Activated CD4-positive, alpha-beta T cell treated with anti-CD3 and anti-CD28 coated beads, Interleukin-10, Interleukin-2, amounts not matched to agents 100 ng/mL and 50 ng/mL, durations not matched to agents 16 hours and 8 hours (primary cell): ENCODE results near the gene DLG2.

Experiments used
- DNase-seq: peaks from one replicate; pipeline ENCODE4 v3.0.0-alpha.2; 2020

DLG2 gene

GRCh38 chr11:83523676-83524075 is 2103.5 kb downstream of the DLG2 start:
- DNase-seq, result no peak

GRCh38 chr11:83522911-83523310 is 2104.2 kb downstream of the DLG2 start:
- no peak for DNase-seq

GRCh38 chr11:83521647-83522596 is 2105.2 kb downstream of the DLG2 start:
- DNase-seq, result no peak

GRCh38 chr11:83520849-83521248 is 2106.3 kb downstream of the DLG2 start:
- DNase-seq, result no peak

DNA sequence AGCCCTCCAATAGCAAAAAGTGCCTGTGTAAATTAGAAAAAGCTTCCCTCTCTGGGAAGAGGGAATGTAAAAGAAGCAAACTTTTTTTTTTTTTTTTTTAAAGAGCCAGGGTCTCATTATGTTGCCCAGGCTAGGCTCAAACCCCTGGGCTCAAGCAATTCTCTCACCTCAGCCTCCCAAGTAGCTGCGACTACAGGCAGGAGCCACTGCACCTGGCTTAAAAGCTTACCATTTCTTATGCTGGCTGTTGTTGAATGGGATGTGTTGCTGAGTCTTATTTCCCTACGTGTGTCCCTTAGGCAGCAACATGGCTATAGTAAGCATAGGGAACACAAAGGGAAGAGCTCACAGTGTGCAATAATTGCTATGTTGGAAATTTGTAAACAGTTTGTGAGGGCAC is 2115.5 kb downstream of the DLG2 start:
- DNase-seq, result no peak

GRCh38 chr11:83510530-83511460 is 2116.3 kb downstream of the DLG2 start:
- no peak for DNase-seq

GRCh38 chr11:83508804-83509203 is 2118.3 kb downstream of the DLG2 start:
- DNase-seq, result no peak

DNA sequence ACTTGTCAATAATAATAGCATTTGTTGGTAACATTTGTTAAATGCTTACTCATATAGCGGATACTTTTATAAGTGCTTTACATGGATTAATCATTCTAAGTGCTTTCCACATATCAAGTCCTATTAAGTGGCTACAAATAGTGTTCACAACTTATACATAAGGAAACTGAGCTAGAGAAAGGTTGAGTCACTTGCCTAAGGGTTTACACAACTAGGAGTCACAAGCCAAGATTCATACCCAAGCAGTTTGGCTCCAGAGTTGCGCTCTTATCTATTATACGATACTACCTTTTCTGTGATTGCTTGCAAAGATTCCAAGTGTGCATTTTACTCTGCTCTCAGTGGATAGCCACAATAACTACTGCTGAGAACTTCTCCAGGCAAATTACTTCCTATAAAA is 2125.1 kb downstream of the DLG2 start:
- DNase-seq, result no peak

GRCh38 chr11:83493917-83494316 is 2133.2 kb downstream of the DLG2 start:
- DNase-seq, result no peak

DNA sequence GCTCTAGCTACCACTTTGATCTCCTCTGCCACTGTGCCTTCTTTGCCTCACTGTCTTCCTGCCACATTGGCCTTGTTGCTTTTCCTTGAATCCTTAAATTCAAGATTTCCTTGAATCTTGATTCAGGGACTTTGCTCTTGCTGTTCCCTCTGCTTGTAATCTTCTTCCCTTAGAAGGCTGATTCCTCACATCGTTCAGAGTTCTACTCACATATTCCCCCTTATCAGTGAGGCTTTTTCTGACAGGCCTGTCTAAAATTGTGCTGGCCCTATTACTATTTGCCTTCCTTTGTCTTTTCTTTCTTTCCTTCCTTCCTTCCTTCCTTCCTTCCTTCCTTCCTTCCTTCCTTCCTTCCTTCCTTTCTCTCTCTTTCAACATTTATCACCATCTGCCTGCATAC is 2134.1 kb downstream of the DLG2 start:
- DNase-seq, result no peak

- no peak for DNase-seq
Observed at GRCh38 chr11:83483808-83484207, 2143.3 kb downstream of the DLG2 start.

DNA sequence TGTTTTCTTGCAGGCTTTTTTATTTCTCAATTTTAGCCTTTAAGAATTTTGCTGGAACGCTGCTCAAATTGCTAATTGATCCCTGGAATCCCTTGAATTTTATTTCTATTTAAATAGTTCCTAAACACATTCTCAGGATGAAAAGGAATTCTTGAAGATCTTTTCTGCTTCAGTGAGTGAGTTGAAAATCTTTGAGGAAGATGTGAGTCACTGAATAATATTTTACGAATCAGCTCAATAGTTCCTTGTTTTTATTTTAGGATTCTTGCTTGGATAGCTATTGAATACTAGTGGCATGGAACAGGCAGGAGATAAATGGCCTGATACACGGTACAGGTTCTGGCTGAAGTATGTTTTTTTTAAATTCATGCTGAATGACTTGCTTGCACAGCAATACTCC is 2146.3 kb downstream of the DLG2 start:
- no peak for DNase-seq

DNA sequence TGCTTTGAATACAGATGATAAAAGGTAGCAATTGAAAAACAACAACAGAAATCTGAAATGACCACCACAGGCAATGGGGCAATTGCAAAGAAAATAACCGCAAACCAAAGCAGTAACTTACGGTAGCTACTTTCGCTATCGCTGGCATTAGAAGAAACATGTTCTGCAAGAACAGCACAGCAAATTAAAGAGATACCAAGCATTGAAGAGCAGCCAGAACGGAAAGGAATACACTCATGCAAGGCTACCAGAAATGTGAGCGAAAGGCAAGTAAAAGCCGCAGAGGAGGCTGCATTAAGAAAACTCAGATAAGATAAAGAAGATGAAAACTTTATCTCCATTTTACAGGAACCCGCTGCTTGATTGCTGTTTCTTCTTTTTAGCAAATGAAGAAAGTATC is 2146.9 kb downstream of the DLG2 start:
- no peak for DNase-seq

DNA sequence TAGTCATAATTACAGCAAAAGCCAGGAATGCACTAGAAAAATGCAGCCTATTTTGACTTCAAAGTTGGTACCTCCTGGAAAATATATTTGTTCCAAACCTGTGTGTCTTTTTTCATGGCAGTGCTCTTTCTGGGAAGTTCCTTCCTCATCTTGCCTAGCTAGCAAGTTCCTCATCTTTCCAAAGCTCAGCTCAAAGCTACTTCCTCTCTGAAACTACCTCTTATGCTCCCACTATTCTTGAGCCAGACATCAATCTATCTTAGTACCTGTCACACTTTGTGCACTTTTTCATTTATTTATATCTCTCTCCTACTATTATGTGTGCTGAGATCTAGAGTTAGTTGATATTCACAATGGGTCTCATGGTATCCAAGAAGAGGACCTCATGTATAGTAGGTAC is 2149.4 kb downstream of the DLG2 start:
- no peak for DNase-seq

- no peak for DNase-seq
Observed at GRCh38 chr11:83475760-83476159, 2151.4 kb downstream of the DLG2 start.

DNA sequence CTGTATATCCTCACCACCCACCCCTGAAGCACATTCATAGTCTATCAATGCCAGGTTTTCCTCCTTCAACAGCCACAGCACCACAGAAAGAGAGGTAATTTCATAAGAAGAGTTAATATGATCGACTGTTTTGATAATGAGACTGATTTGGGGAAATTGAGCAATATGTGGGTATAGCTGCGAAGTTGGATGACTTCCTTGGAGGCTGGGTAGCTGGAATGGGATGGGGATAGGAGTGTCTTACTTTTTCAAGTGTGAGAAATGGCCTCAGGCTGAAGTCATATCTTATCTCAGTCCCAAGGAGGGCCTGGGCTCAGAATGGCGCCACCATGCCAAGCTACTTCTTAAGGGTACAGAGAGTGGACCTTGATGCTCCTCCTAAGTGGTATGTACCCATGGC is 2153.4 kb downstream of the DLG2 start:
- no peak for DNase-seq

GRCh38 chr11:83472806-83473205 is 2154.3 kb downstream of the DLG2 start:
- no peak for DNase-seq

GRCh38 chr11:83471831-83472727 is 2155.1 kb downstream of the DLG2 start:
- no peak for DNase-seq

DNA sequence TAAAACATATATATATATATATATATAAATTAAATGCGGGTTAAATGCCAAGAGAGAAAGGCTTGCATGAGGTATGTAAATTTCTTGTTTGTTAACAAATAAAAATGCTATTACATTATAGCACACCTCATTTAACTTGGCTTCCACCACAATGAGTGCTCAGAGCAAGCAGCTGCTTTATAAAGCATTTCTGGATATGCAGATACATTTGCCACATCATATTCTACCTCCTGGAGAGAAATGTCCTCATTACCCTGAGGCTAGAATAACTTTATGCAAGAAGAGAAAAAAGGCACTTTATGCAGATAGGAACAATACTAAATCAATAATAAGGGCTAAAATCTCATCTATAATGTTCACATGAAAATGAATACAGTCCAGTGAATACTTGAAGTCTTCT is 2159.3 kb downstream of the DLG2 start:
- DNase-seq, result no peak

- no peak for DNase-seq
Observed at GRCh38 chr11:83464160-83464944, 2162.8 kb downstream of the DLG2 start.

GRCh38 chr11:83459798-83460197 is 2167.3 kb downstream of the DLG2 start:
- peak; percentile 9 for DNase-seq

- DNase-seq, result no peak
Observed at GRCh38 chr11:83456566-83456965, 2170.6 kb downstream of the DLG2 start.
